HepG2 (cell line): ENCODE measurements around the gene NEGR1. TPM values are rescaled to one million over a fixed set of nuclear protein-coding genes. Genes with fewer than 3 reads are reported as not detected.

Experiments used
- ATAC-seq: fragments of 200-7000 bp; cut with Tn5 transposase; 3 replicates; pipeline ENCODE4 v1.9.1; 2020; ENCODE audit warnings: mild to moderate bottlenecking, moderate library complexity
- BruUV-seq: library from RNA; stranded (reverse); fragments of 400-500 nt; replicated peaks from 2 replicates; lab custom pipeline; 2021; lab: Mats Ljungman, UMichigan
- CTCF ChIA-PET: fragments of 300-600 bp; formaldehyde crosslinking; extraction: SDS; loops from one replicate; lab custom pipeline; 2021; ENCODE audit warnings: low total read pairs, inconsistent platforms, low intra/inter-chr PET ratio; lab: Yijun Ruan, JAX
- POLR2A ChIA-PET: fragments of 350-600 bp; sonication (Branson Sonifier 250); formaldehyde crosslinking; loops from one replicate; lab custom pipeline; 2020; ENCODE audit warnings: antibody characterized with exemption, inconsistent platforms; lab: Yijun Ruan, JAX
- DNase-seq: peaks from one replicate; pipeline ENCODE4 v3.0.0-alpha.2; 2015; ENCODE audit warnings: low spot score
- FAIRE-seq: peaks from 3 replicates; lab custom pipeline; 2011; peaks lifted over from hg19 to GRCh38; lab: Jason Lieb, UNC
- H2AFZ ChIP-seq: one replicate; pipeline ENCODE4 v1.6.1; 2011; ENCODE audit warnings: low read length, inconsistent platforms
- H3K27ac ChIP-seq: fragments of 300-600 bp; 3 replicates; pipeline ENCODE4 v1.8.0; 2011; ENCODE audit warnings: mixed run types, mild to moderate bottlenecking, mixed read lengths, low read length, inconsistent platforms; ENCODE audit not compliant: insufficient read depth; ENCODE audit errors: extremely low read length
- H3K27me3 ChIP-seq, 2 experiments: fragments of 200-600 bp in 1 of 2; 2 replicates in 1 of 2; 3 replicates in 1 of 2; pipeline versions ENCODE4 v1.6.0 to v1.8.0; 2011; ENCODE audit warnings: low read length in 2 of 2, mild to moderate bottlenecking in 2 of 2, moderate library complexity in 2 of 2, inconsistent platforms in 1 of 2; ENCODE audit not compliant: insufficient read depth in 2 of 2, control insufficient read depth in 1 of 2
- H3K36me3 ChIP-seq, 2 experiments: fragments of 200-600 bp in 1 of 2; replicated peaks in 1 of 2; 2 replicates in 1 of 2; 3 replicates in 1 of 2; pipeline versions ENCODE4 v1.5.1 to v1.8.0; 2011; ENCODE audit warnings: low read length in 2 of 2, inconsistent platforms in 1 of 2; ENCODE audit not compliant: insufficient read depth in 2 of 2, control insufficient read depth in 1 of 2
- H3K4me1 ChIP-seq: 2 replicates; pipeline ENCODE4 v1.5.1; 2012; ENCODE audit warnings: low read length, inconsistent platforms; ENCODE audit not compliant: insufficient read depth
- H3K4me2 ChIP-seq: 2 replicates; pipeline ENCODE4 v1.6.0; 2011; ENCODE audit warnings: low read depth, low read length, inconsistent platforms
- H3K4me3 ChIP-seq, 3 experiments: fragments of 200-600 bp in 1 of 3; sonication (generic), shearing (Covaris generic) in 1 of 3; replicated peaks in 1 of 3; 2 replicates each; pipeline ENCODE4 v1.5.1; 2011 to 2016; ENCODE audit warnings: low read length in 3 of 3, inconsistent platforms in 2 of 3, low read depth in 2 of 3, mild to moderate bottlenecking in 2 of 3, control low read depth in 1 of 3, mixed read lengths in 1 of 3; ENCODE audit not compliant: insufficient read depth in 1 of 3
- H3K79me2 ChIP-seq: one replicate; pipeline ENCODE4 v1.6.1; 2011; ENCODE audit warnings: low read length, inconsistent platforms; ENCODE audit not compliant: insufficient read depth
- H3K9ac ChIP-seq: 2 replicates; pipeline ENCODE4 v1.6.0; 2011; ENCODE audit warnings: mild to moderate bottlenecking, low read depth, low read length, inconsistent platforms; ENCODE audit not compliant: insufficient read depth
- H3K9me3 ChIP-seq: 2 replicates; pipeline ENCODE4 v1.5.1; 2012; ENCODE audit warnings: mild to moderate bottlenecking, low read length
- H4K20me1 ChIP-seq: 2 replicates; pipeline ENCODE4 v1.6.0; 2011; ENCODE audit warnings: inconsistent platforms, mild to moderate bottlenecking, low read length, moderate library complexity; ENCODE audit not compliant: insufficient read depth
- ETV6 ChIP-seq: sonication (generic); formaldehyde crosslinking; conservative IDR thresholded peaks from 2 replicates; pipeline ENCODE4 v1.4.0; 2020; ENCODE audit warnings: missing genetic modification reagents
- MYPOP ChIP-seq: sonication (generic); formaldehyde crosslinking; IDR thresholded peaks from 2 replicates; pipeline ENCODE4 v1.8.1; 2023; ENCODE audit warnings: mild to moderate bottlenecking, moderate library complexity, missing genetic modification reagents
- PHF5A ChIP-seq: IDR thresholded peaks from one replicate; pipeline ENCODE4 v1.6.1; 2018; ENCODE audit warnings: low read depth, missing genetic modification reagents; ENCODE audit not compliant: unreplicated experiment
- SIX4 ChIP-seq: sonication (generic); formaldehyde crosslinking; IDR thresholded peaks from 2 replicates; pipeline ENCODE4 v1.4.0; 2020; ENCODE audit warnings: missing genetic modification reagents
- THAP9 ChIP-seq: sonication (generic); formaldehyde crosslinking; IDR thresholded peaks from 2 replicates; pipeline ENCODE4; 2020; ENCODE audit warnings: missing genetic modification reagents, mild to moderate bottlenecking, borderline replicate concordance
- ZFP36 ChIP-seq: fragments of 150-350 bp; IDR thresholded peaks from 2 replicates; pipeline ENCODE4 v1.6.1; 2018; ENCODE audit warnings: borderline replicate concordance, low read length, low read depth; ENCODE audit not compliant: partially characterized antibody
- ZNF317 ChIP-seq: sonication (generic); formaldehyde crosslinking; IDR thresholded peaks from 2 replicates; pipeline ENCODE4 v1.5.0; 2020; ENCODE audit warnings: mild to moderate bottlenecking, missing genetic modification reagents
- ZNF552 ChIP-seq: sonication (generic); formaldehyde crosslinking; IDR thresholded peaks from 2 replicates; pipeline ENCODE4 v1.9.0; 2022; ENCODE audit warnings: missing genetic modification reagents, mild to moderate bottlenecking, borderline replicate concordance
- ZNF710 ChIP-seq: sonication (generic); formaldehyde crosslinking; IDR thresholded peaks from 2 replicates; pipeline ENCODE4 v1.5.0; 2020; ENCODE audit warnings: mild to moderate bottlenecking, missing genetic modification reagents, borderline replicate concordance
- ZNF75D ChIP-seq: sonication (generic); formaldehyde crosslinking; IDR thresholded peaks from 2 replicates; pipeline ENCODE4 v1.8.1; 2023; ENCODE audit warnings: missing genetic modification reagents, mild to moderate bottlenecking, borderline replicate concordance
- ZSCAN12 ChIP-seq: sonication (generic); formaldehyde crosslinking; IDR thresholded peaks from 2 replicates; pipeline ENCODE4 v1.9.0; 2021; ENCODE audit warnings: mild to moderate bottlenecking, missing genetic modification reagents
- WGBS: methylation state at CpG from one replicate; pipeline ENCODE4 v1.1.6; 2017; ENCODE audit warnings: low lambda C conversion rate; 5-methylcytosine and 5-hydroxymethylcytosine counted together
- in situ Hi-C: cut with HindIII; loops from 2 replicates; pipeline ENCODE4 v1.10.0; 2017; ENCODE audit warnings: low pct_unique_long_range_greater_than_20kb; ENCODE audit not compliant: extremely low pct_ligation_motif_present
- intact Hi-C: fragments of 100-400 bp; cut with micrococcal nuclease; formaldehyde crosslinking; loops from one replicate; pipeline ENCODE4 v1.10.0; 2022; ENCODE audit not compliant: unreplicated experiment
- polyA plus RNA-seq, 8 experiments: library from polyadenylated mRNA; depleted of rRNA in 3 of 8; stranded (reverse) in 7 of 8; unstranded in 1 of 8; fragments of >200 nt; fragmentation: Illumina TruSeq in 4 of 8; extraction: Trizol in 4 of 8; gene quantifications; 2 replicates each; pipeline versions ENCODE4 v1.2.1 to v1.2.3, GENCODE V29; 2011 to 2016; ENCODE audit warnings: low read depth in 4 of 8, missing spikeins in 1 of 8, mixed read lengths in 1 of 8; ENCODE audit not compliant: insufficient read depth in 1 of 8
- total RNA-seq, 5 experiments: library from RNA; depleted of rRNA; stranded (reverse); fragments of >200 nt; fragmentation: Illumina TruSeq; extraction: Trizol; gene quantifications; 2 replicates each; pipeline ENCODE4 v1.2.3, GENCODE V29; 2016; ENCODE audit warnings: low read depth in 1 of 5

NEGR1 gene
- total and polyA plus RNA-seq, 2 of the 13 experiments (the other 11 are each of a cell fraction or from before 2014, with no cell fraction given) = not detected

DNA sequence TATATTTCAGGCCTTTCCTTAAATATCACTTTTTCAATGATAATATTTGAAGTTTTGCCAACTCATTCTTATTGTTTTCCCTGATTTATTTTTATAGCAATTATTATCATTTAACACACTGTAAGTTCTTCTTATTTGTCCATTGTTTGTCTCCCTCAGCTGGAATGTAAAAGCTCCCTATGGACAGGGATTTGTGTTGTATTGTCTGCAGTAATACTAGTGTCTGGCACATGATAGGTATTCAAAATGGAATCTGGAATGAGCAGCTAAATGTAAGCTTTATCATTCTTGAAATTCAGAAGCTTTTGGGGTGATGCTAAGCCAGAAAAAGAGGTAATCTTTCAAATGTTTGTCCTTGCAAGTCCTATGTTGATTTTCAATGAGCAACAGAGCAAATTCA is 112.1 kb downstream of the NEGR1 start (continued):
- TF ChIP-seq ZNF552 (CRISPR knock-in tag) = no peak

DNA sequence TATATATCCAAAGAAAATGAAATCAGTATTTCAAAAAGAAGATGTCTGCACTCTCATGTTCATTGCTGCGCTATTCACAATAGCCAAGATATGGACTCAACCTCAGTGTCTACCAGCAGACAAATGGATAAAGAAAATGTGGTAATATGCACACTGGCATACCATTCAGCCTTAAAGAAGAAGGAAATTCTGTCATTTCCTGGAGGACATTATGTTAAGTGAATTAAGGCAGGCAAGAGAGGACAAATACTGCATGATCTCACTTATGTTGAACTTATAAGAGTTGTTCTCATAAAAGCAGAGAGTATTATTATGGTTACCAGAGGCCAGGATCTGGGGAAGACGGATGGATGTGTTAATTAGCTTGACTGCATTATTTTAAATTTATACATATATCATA is 115.9 kb downstream of the NEGR1 start:
- ChIA-PET POLR2A (no interaction called here), CTCF (no interaction called here)
- no peaks in the 10 kb centered on the region for H3K4me1 ChIP-seq
- ATAC-seq (no peak), FAIRE-seq (no peak), DNase-seq (no peak)
- BruUV-seq = no TSS peak
- no peak overlapping the region for H3K4me2 ChIP-seq
- WGBS = 27% methylated on average over 2 of the region's 2 CpGs
- H3K9ac ChIP-seq = no peak overlapping the region
- no peaks in the 10 kb centered on the region for H3K9me3 ChIP-seq
- H3K4me3 ChIP-seq = no peak overlapping the region
- no peak overlapping the region for H2AFZ ChIP-seq
- TF ChIP-seq ZNF75D (CRISPR knock-in tag) = no peak
- no peak for TF ChIP-seq SIX4 (CRISPR knock-in tag)
- TF ChIP-seq ZNF710 (CRISPR knock-in tag) = no peak
- no peaks in the 10 kb centered on the region for H4K20me1 ChIP-seq
- H3K27me3 ChIP-seq = no peaks in the 10 kb centered on the region
- H3K36me3 ChIP-seq = no peaks in the 10 kb centered on the region
- no peak overlapping the region for H3K27ac ChIP-seq
- H3K79me2 ChIP-seq = no peaks in the 10 kb centered on the region
- intact Hi-C loops (no loop called here), in situ Hi-C loops (no loop called here)

DNA sequence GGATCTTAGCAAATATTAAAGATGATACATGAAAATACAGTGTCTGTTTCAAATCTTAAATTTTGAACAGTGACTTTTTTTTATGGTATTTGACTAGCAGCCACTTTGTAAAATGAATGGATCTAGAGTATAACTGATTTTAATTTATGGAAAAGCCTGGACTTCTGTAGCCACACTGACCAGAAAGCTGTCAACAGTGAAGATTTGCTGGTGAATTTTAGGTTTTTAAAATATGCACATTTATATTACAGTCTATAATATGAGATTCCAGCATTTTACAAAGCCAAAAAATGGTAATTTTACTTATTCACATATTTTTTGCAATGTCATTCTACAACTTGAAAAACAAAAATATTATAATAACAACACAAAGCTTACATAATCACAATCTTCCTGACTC is 131.8 kb downstream of the NEGR1 start:
- H3K9ac ChIP-seq = no peak overlapping the region
- in situ Hi-C loops = no loop called here
- FAIRE-seq (no peak), DNase-seq (no peak), ATAC-seq (no peak)
- BruUV-seq = no TSS peak
- no peak for TF ChIP-seq THAP9 (CRISPR knock-in tag)
- TF ChIP-seq ETV6 (CRISPR knock-in tag) = no peak
- no peak for TF ChIP-seq MYPOP (CRISPR knock-in tag)
- no peak for TF ChIP-seq PHF5A
- no peak for TF ChIP-seq ZSCAN12 (CRISPR knock-in tag)
- no peak for TF ChIP-seq ZFP36
- TF ChIP-seq ZNF317 = no peak
- H3K4me3 ChIP-seq = no peak overlapping the region
- H2AFZ ChIP-seq = no peak overlapping the region
- H4K20me1 ChIP-seq = no peaks in the 10 kb centered on the region
- no peak overlapping the region for H3K27ac ChIP-seq
- ChIA-PET POLR2A (no interaction called here), CTCF (no interaction called here)
- no peaks in the 10 kb centered on the region for H3K4me1 ChIP-seq
- no peaks in the 10 kb centered on the region for H3K79me2 ChIP-seq
- H3K4me2 ChIP-seq = no peak overlapping the region
- H3K9me3 ChIP-seq = no peaks in the 10 kb centered on the region
- H3K36me3 ChIP-seq = no peaks in the 10 kb centered on the region
- H3K27me3 ChIP-seq = no peaks in the 10 kb centered on the region
- intact Hi-C loops = no loop called here
